ENCODE data around the gene ETHE1.

DNA sequence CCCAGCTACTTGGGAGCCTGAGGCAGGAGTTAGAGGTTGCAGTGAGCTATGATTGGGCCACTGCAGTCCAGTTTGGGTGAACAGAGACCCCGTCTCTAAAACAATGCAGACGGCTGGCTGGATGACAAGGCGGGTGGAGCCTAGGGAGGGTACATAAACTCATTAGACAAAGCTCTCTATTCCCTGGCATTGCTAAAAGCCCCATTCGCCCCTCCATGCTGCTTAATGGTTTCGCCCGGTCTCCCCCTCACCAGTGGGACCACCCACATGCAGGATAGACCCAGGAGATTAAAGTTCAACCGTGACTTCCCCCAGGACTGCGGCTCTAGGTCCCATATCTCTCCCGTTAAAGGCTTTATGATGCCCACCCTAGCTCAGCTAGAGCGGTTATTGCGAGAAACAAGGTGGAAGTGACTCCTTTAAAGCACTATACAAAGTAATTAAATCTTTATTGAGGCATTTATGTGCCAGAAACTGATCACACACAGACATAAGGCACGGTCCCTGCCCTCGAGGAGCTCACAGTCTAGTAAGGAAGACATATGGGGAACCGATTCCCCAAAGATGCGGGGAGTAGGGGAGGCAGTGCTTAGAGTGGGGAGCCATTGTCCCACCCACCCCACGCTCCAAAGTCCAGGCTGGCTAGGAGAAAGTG, 66.5 kb downstream of the ETHE1 start:
- TF ChIP-seq, protein P1, sequence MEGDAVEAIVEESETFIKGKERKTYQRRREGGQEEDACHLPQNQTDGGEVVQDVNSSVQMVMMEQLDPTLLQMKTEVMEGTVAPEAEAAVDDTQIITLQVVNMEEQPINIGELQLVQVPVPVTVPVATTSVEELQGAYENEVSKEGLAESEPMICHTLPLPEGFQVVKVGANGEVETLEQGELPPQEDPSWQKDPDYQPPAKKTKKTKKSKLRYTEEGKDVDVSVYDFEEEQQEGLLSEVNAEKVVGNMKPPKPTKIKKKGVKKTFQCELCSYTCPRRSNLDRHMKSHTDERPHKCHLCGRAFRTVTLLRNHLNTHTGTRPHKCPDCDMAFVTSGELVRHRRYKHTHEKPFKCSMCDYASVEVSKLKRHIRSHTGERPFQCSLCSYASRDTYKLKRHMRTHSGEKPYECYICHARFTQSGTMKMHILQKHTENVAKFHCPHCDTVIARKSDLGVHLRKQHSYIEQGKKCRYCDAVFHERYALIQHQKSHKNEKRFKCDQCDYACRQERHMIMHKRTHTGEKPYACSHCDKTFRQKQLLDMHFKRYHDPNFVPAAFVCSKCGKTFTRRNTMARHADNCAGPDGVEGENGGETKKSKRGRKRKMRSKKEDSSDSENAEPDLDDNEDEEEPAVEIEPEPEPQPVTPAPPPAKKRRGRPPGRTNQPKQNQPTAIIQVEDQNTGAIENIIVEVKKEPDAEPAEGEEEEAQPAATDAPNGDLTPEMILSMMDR (IDR thresholded peaks at IDR 0.05; ENCODE audit: low read length), result no peak
- no peak for TF ChIP-seq EZH2 (IDR thresholded peaks at IDR 0.05; ENCODE audit: borderline replicate concordance, low read length)
